Coronary artery (tissue), 2 donors: ENCODE measurements around the gene PARD3.

Experiments
- DNase-seq: peaks from one replicate; pipeline ENCODE4 v3.0.0-alpha.2; 2017; ENCODE audit warnings: low spot score
- H3K27ac ChIP-seq, 2 donors: fragments of 200-600 bp; sonication (generic); one replicate each; pipeline ENCODE4 v1.5.1; 2016 to 2019
- H3K4me3 ChIP-seq: fragments of 200-600 bp; sonication (generic); 2 replicates; pipeline ENCODE4 v1.5.1; 2016; ENCODE audit warnings: mild to moderate bottlenecking, moderate library complexity
- TF ChIP-seq, protein P1 (sequence below): fragments of 200-600 bp; sonication (generic); IDR thresholded peaks from one replicate; pipeline ENCODE4 v1.5.1; 2019; ENCODE audit warnings: antibody characterized with exemption

Gene PARD3

DNA sequence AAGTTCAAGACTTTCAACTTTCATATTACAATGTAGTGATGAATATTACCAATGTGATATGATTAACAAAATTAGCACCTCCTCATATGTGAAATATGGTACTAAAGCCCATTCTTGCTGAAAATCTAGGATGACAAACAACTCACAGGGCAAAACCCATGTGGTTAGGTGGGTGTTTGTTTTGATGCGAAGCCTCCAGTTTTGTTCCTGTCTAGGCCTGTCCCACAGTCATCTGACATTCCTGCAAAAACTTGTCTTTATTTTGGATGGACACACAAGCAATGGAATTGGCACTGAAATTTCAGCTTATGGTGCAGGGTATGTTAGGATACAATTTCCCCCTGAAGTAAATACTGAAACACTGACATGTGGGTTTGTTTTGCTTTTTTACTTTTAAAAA is 95.3 kb downstream of the PARD3 start:
- no peak overlapping the region for H3K27ac ChIP-seq
- H3K4me3 ChIP-seq, result no peak overlapping the region
- DNase-seq, result no peak
- TF ChIP-seq, protein P1, sequence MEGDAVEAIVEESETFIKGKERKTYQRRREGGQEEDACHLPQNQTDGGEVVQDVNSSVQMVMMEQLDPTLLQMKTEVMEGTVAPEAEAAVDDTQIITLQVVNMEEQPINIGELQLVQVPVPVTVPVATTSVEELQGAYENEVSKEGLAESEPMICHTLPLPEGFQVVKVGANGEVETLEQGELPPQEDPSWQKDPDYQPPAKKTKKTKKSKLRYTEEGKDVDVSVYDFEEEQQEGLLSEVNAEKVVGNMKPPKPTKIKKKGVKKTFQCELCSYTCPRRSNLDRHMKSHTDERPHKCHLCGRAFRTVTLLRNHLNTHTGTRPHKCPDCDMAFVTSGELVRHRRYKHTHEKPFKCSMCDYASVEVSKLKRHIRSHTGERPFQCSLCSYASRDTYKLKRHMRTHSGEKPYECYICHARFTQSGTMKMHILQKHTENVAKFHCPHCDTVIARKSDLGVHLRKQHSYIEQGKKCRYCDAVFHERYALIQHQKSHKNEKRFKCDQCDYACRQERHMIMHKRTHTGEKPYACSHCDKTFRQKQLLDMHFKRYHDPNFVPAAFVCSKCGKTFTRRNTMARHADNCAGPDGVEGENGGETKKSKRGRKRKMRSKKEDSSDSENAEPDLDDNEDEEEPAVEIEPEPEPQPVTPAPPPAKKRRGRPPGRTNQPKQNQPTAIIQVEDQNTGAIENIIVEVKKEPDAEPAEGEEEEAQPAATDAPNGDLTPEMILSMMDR, result no peak

DNA sequence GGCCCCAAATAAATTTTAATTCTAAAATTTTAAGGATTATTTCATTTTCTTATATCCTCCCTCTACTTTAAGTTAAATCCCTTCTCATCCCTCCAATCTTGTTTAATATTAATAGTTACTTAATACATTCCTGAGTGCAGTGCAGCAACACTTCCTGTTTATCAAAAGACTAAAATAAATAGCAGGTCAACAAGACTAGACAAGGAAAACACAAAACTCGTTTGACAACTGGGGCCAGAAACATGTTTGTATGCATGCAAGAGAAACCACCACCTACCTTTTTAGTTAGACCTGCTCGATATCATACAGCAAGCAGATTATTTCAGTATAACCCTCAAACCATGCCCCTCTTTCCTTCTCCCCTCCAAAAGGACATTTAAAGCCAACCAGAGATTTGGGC is 95.8 kb downstream of the PARD3 start:
- no peak overlapping the region for H3K4me3 ChIP-seq
- no peak for DNase-seq
- TF ChIP-seq, protein P1, result no peak
- H3K27ac ChIP-seq, result no peak overlapping the region

DNA sequence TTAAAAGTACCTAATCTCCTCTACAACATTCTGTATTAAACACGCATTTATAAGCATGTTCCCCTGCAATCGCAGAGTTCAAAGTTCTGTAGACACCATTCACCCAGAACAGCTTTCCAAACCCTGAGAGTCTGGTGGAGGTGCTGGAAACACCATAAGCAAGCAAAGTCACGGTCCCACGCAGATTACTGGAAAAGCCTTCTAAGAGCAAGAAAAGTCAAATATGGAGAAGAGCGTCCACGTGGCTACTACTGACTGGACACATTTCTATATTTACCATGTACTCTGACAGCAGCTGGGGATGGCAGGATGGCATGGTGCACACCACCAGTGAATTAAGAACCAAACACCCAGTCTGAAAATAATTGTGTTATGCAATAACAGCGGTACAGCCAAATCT is 97.7 kb downstream of the PARD3 start:
- H3K27ac ChIP-seq, result no peak overlapping the region
- no peak for DNase-seq

DNA sequence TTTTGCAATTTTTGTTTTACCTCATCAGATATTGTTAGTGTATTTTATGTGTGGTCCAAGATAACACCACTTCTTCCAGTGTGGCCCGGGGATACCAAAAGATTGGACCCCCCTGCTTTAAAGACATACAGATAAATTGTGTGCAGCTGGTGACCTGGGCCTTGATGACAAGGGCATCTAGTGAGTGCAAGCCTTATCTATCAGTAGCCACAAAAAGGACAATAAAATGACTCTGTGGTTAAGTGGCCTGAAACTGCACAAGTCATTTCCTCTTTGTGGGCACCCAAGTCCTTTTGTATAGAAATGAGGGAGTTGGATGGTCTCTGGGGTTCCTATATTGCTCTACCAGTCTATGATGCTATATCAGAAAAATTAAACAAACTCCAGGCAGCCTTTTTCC is 98.1 kb downstream of the PARD3 start:
- H3K4me3 ChIP-seq, result no peak overlapping the region
- no peak for DNase-seq
- TF ChIP-seq, protein P1, result no peak
- no peak overlapping the region for H3K27ac ChIP-seq

More for the DNA sequence above, 97.7 kb downstream of the PARD3 start:
- no peak overlapping the region for H3K4me3 ChIP-seq
- TF ChIP-seq, protein P1, result no peak

DNA sequence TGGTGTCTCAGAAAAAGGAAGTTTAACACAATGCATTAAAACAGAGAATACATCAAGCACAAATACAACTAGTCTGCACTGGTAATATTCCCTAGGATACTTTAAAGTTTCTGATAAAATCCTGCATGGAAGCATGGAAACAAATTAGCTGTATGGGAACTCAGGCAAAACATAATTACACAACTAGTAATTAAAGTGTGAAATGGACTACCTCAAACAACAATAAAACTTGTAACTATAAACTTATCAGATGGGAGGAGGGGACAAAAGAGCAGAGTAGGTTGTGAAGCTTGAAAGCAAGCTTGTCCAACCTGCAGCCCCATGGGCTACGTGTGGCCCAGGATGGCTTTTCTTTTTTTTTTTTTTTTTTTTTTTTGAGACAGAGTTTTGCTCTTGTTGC is 98.9 kb downstream of the PARD3 start:
- no peak for DNase-seq
- no peak overlapping the region for H3K27ac ChIP-seq
- H3K4me3 ChIP-seq, result no peak overlapping the region
- TF ChIP-seq, protein P1, result no peak

DNA sequence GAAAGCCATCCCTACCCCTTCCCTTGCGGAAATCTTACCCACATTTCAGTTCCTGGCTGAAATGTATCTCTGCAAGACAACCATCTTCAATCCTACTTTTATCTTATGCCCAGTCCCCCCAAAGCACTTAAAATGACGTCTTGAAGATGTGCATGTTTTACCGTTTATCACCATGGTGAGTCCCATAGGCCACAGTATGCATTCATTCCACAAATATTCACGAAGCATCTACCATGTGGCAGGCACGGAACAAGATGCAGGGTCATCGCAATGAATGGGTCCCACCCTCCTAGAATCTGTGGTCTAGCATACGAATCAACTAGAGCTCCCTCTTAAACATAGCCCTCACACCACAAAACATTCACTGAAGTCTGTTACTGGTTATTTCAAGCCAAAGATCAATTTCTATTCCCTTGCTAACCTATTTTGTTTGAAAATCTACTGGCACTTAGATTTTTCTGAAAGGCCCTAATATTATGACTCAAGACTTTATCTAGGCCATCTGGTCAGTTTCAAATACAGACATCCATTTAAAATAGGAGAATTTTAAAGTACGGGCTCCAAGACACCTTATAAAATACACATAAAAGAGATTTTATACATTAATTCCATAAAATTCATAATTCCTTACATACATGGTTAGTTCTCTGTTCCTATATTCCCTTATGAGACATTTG is 99.4 kb downstream of the PARD3 start:
- no peak overlapping the region for H3K27ac ChIP-seq
- DNase-seq, result no peak
- TF ChIP-seq, protein P1, result no peak
- H3K4me3 ChIP-seq, result no peak overlapping the region

DNA sequence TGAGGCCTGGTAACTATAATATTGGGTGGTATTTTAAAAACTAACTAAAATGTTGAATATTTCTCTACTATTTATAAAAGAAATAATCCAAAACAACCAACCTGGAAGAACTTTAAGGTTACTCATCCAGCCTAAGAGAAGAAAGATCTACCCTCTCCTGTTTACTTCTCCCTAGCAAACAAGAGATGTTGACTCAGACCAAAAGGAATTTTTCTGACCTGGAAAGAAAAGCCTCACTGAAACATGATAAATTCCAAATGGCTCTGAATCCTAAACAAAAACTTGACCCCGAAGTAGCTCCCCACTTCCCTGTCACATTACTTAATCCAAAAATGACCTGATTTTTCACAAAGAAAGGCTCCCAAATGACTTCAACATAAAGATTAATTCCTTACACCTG is 101.2 kb downstream of the PARD3 start:
- Histone ChIP-seq H3K4me3 (no peak overlapping the region), H3K27ac (no peak overlapping the region)
- no peak for DNase-seq
- TF ChIP-seq, protein P1, result no peak
